HEK293T (cell line): ENCODE results near the gene DNAH12.

ENCODE experiments used
- CTCF ChIA-PET: fragments of 350-600 bp; formaldehyde crosslinking; extraction: SDS; loops from one replicate; lab custom pipeline; 2021; ENCODE audit warnings: antibody characterized with exemption, inconsistent platforms; lab: Yijun Ruan, JAX
- POLR2A ChIA-PET: fragments of 350-600 bp; formaldehyde crosslinking; extraction: SDS; loops from one replicate; lab custom pipeline; 2020; ENCODE audit warnings: antibody characterized with exemption, inconsistent platforms; lab: Yijun Ruan, JAX
- DNase-seq: peaks from one replicate; pipeline ENCODE4 v3.0.0; 2012; ENCODE audit warnings: mixed read lengths; ENCODE audit errors: extremely low spot score
- ARNT ChIP-seq: fragments of 450-650 bp; IDR thresholded peaks from 2 replicates; pipeline ENCODE4 v1.6.1; 2017; ENCODE audit warnings: mild to moderate bottlenecking
- BHLHE40 ChIP-seq: fragments of 450-650 bp; IDR thresholded peaks from 2 replicates; pipeline ENCODE4 v1.6.1; 2016; ENCODE audit warnings: mild to moderate bottlenecking, moderate library complexity, borderline replicate concordance
- CTBP1 ChIP-seq: fragments of 450-650 bp; IDR thresholded peaks from 2 replicates; pipeline ENCODE4 v1.6.1; 2016; ENCODE audit warnings: borderline replicate concordance
- ELF4 ChIP-seq: fragments of 450-650 bp; IDR thresholded peaks from 2 replicates; pipeline ENCODE4 v1.6.1; 2017; ENCODE audit warnings: antibody characterized with exemption
- FOXA1 ChIP-seq: fragments of 450-650 bp; IDR thresholded peaks from 2 replicates; pipeline ENCODE4 v1.6.1; 2016; ENCODE audit warnings: mild to moderate bottlenecking
- FOXK2 ChIP-seq: fragments of 450-650 bp; IDR thresholded peaks from 2 replicates; pipeline ENCODE4 v1.6.1; 2016; ENCODE audit warnings: mild to moderate bottlenecking
- FOXM1 ChIP-seq: fragments of 450-650 bp; IDR thresholded peaks from 2 replicates; pipeline ENCODE4 v1.6.1; 2017; ENCODE audit warnings: mild to moderate bottlenecking, borderline replicate concordance
- HDGF ChIP-seq: fragments of 450-650 bp; IDR thresholded peaks from 2 replicates; pipeline ENCODE4 v1.6.1; 2017; ENCODE audit warnings: antibody characterized with exemption, borderline replicate concordance
- L3MBTL2 ChIP-seq: fragments of 450-650 bp; conservative IDR thresholded peaks from 2 replicates; pipeline ENCODE4 v1.6.1; 2016; ENCODE audit warnings: mild to moderate bottlenecking
- LEF1 ChIP-seq: fragments of 450-650 bp; IDR thresholded peaks from 2 replicates; pipeline ENCODE4 v1.6.1; 2017; ENCODE audit warnings: mild to moderate bottlenecking, borderline replicate concordance
- NFRKB ChIP-seq: fragments of 450-650 bp; IDR thresholded peaks from 2 replicates; pipeline ENCODE4 v1.6.1; 2016; ENCODE audit warnings: mild to moderate bottlenecking, moderate library complexity
- SP1 ChIP-seq: fragments of 450-650 bp; IDR thresholded peaks from 2 replicates; pipeline ENCODE4 v1.6.1; 2017
- SUZ12 ChIP-seq: fragments of 450-650 bp; IDR thresholded peaks from 2 replicates; pipeline ENCODE4 v1.6.1; 2016; ENCODE audit warnings: mild to moderate bottlenecking
- TARDBP ChIP-seq: fragments of 450-650 bp; IDR thresholded peaks from 2 replicates; pipeline ENCODE4 v1.6.1; 2016
- ZNF384 ChIP-seq: fragments of 450-650 bp; IDR thresholded peaks from 2 replicates; pipeline ENCODE4 v1.6.1; 2016
- TF ChIP-seq, protein P1 (sequence below): fragments of 450-650 bp; IDR thresholded peaks from 2 replicates; pipeline ENCODE4 v1.6.1; 2016

The DNAH12 gene

DNA sequence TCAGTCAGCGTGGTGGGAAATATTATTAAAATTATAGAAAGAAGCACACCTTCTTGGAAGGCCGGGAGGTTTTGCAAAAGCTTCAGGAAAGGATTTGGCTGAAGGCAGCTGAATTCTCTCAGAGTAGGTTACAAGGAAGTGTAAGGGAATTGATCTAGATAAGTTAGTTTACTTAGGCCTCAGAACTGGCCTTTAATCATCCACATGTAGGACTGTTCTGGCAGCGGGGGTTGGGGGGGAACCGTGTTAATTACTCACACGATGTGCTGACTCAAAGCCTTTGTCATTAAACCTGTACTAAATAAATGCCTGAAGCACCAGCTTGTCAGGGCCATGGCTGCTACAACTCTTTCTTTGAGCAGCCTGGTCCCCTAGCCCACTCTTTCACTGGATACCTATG lies 264.5 kb downstream of the DNAH12 start:
- no peak for DNase-seq
- ChIA-PET CTCF (interaction anchor here (0.6 kb wide), 1 partner anchor 7 kb away, joined by 3 read pairs; no protein-coding TSS in a partner anchor), POLR2A (no interaction called here)
- TF ChIP-seq ARNT (no peak), BHLHE40 (no peak)

DNA sequence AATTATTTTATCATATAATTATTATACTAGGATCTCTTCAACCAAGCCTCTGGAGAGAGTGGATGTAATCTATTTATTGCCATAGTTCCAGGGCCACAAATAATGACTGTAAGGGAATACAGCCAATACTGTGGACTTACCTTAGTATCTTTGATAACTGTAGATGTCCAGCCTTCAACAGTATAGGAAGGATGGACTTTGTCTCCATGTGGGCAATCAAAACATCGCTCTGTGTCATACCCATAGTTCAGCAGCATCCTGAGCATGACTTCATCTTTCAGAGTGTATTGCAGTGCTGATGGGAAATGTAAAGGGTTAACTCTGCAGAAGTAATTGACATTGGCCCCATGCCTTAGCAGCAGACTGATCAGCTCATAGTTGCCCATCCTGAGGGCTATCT lies 265.9 kb downstream of the DNAH12 start:
- ChIA-PET CTCF (no interaction called here), POLR2A (no interaction called here)
- no peak for DNase-seq
- TF ChIP-seq NFRKB (no peak), ELF4 (no peak), FOXA1 (no peak), L3MBTL2 (no peak)

DNA sequence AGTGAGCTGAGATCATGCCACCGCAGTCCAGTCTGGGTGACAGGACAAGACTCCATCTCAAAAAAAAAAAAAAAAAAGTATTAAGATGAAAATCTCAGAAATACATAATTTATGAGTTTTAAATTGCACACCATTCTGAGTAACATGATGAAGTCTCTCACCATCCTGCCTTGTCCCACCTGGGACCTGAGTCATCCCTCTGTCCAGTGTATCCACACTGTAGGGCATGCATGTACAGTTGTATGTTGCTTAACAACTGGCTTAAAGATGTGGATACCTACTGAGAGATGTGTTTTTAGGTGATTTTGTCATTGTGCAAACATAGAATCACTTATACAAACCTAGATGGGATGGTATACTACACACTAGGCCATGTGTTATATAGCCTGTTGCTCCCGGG lies 268.8 kb downstream of the DNAH12 start:
- CTCF ChIA-PET = no interaction called here
- no peak for DNase-seq
- POLR2A ChIA-PET = no interaction called here
- TF ChIP-seq BHLHE40 (no peak), ZNF384 (no peak), CTBP1 (no peak), ELF4 (no peak), NFRKB (no peak), HDGF (no peak), FOXK2 (no peak), FOXM1 (no peak), ARNT (no peak), SUZ12 (no peak), SP1 (no peak), FOXA1 (no peak), TARDBP (no peak), L3MBTL2 (no peak)
- TF ChIP-seq, protein P1, sequence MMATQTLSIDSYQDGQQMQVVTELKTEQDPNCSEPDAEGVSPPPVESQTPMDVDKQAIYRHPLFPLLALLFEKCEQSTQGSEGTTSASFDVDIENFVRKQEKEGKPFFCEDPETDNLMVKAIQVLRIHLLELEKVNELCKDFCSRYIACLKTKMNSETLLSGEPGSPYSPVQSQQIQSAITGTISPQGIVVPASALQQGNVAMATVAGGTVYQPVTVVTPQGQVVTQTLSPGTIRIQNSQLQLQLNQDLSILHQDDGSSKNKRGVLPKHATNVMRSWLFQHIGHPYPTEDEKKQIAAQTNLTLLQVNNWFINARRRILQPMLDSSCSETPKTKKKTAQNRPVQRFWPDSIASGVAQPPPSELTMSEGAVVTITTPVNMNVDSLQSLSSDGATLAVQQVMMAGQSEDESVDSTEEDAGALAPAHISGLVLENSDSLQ = no peak

DNA sequence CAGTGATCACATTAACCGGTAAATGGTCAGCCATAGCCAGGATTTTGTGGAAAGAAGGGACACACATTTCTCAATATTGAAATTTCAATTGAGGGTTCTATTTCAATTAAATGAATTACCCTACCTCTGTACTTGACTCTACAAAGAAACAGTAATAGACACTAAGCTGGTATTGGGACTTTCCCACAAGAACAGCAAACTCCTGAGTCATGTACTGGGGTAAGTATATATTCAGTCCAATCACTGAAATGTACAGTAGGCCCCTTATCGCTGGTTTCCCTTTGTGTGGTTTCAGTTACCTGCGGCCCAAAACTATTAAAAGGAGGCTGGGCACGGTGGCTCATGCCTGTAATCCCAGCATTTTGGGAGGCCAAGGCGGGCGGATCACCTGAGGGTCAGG lies 269.3 kb downstream of the DNAH12 start:
- no peak for TF ChIP-seq ARNT
- TF ChIP-seq ELF4 = no peak
- TF ChIP-seq SUZ12 = no peak
- TF ChIP-seq FOXM1 = no peak
- TF ChIP-seq HDGF = no peak
- TF ChIP-seq, protein P1 = no peak
- no peak for TF ChIP-seq ZNF384
- TF ChIP-seq LEF1 = no peak
- no peak for TF ChIP-seq SP1
- no peak for TF ChIP-seq FOXA1
- no peak for TF ChIP-seq FOXK2
- TF ChIP-seq CTBP1 = no peak
- ChIA-PET CTCF (no interaction called here), POLR2A (no interaction called here)
- DNase-seq = no peak

DNA sequence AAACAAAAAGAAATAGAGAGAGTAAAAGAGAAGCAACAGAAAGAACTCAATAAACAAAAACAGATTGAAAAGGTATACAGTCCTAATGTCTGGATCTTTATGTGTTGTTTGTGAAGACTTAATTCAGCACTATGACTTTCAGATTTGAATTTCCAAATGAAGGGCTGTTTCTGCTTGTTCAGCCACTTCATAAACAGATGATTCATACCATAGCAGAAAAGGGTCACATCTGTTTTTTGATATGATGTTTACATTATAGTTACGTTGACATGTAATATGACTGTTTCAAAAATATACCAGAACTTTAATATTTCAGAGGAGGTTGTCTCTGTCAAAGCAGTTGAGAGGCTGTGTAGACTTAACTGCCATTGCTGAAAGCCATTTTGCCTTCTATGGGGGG lies 275.7 kb downstream of the DNAH12 start:
- POLR2A ChIA-PET = no interaction called here
- TF ChIP-seq TARDBP = no peak
- no peak for TF ChIP-seq L3MBTL2
- TF ChIP-seq ELF4 = no peak
- TF ChIP-seq SUZ12 = no peak
- no peak for TF ChIP-seq HDGF
- TF ChIP-seq ZNF384 = no peak
- TF ChIP-seq ARNT = no peak
- no peak for TF ChIP-seq CTBP1
- TF ChIP-seq FOXA1 = no peak
- DNase-seq = no peak
- CTCF ChIA-PET = no interaction called here

DNA sequence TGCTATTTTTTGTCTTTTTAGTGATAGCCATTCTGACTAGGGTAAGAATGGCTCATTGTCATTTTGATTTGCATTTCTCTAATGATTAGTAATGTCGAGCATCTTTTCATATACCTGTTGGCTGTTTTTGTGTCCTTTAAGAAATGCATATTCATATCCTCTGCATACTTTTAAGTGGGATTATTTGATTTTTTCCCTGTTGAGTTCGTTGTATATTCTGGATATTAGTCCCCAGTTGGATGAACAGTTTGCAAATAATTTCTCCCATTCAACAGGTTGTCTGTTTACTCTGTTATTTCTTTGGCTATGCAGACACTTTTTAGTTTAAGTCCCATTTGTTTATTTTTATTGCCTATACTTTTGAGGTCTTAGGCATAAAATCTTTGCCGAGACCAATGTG lies 282.2 kb downstream of the DNAH12 start:
- TF ChIP-seq L3MBTL2 (no peak), BHLHE40 (no peak), CTBP1 (no peak), ARNT (no peak)
- TF ChIP-seq, protein P1 = no peak
- DNase-seq = no peak
- ChIA-PET POLR2A (no interaction called here), CTCF (no interaction called here)

DNA sequence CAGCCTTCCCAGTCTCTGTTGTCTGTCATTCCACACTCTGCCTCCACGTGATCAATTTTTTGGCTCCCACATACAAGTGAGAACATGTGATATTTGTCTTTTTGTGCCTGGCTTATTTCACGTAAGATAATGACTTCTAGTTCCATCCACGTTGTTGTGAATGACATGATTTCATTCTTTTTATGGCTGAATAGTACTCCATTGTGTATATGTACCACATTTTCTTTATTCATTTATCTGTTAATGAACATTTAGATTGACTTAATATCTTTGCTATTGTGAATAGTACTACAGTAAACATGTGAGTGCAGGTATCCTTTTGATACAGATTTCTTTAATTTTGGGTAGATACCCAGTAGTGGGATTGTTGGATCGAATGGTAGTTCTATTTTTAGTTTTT lies 283.0 kb downstream of the DNAH12 start:
- CTCF ChIA-PET = no interaction called here
- TF ChIP-seq LEF1 = no peak
- TF ChIP-seq ARNT = no peak
- no peak for TF ChIP-seq TARDBP
- TF ChIP-seq NFRKB = no peak
- TF ChIP-seq HDGF = no peak
- TF ChIP-seq ZNF384 = no peak
- TF ChIP-seq, protein P1 = no peak
- no peak for TF ChIP-seq BHLHE40
- no peak for TF ChIP-seq FOXK2
- no peak for TF ChIP-seq SP1
- TF ChIP-seq ELF4 = no peak
- TF ChIP-seq L3MBTL2 = no peak
- POLR2A ChIA-PET = no interaction called here
- no peak for DNase-seq
